ENCODE measurements around the gene FBXW5.

DNA sequence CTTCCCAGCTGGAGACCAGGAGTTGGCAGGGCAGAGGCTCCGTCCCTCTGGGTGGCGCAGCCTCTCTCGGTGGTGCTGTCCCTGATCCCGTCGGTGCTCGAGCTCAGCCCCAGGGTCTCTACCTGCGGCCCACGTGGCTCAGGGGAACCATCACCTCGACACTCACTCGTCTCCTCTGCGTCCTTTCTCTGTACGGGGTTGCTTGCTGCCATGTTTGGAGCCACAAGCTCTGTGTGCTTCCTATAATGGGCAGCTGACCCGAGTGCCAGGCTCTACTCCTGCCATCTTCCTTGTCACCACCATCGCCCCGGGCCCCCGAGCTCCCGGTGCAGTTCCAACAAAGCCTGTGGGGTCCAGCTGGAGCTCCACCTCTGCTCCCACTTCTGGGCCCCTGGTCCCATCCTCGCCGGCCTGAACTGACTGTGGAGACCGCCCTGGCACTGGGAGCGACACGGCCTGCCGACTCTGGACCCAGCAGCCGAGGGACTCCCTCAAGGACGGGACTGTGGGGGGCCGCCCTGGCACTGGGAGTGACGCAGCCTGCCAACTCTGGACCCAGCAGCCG is 5.0 kb downstream of the FBXW5 start:
- TF ChIP-seq SP1 (IDR thresholded peaks at IDR 0.05; ENCODE audit: low read depth, low read length) = no peak
- TF ChIP-seq CHD2 (IDR thresholded peaks at IDR 0.05; ENCODE audit: borderline replicate concordance, low read depth, low read length) = no peak
- TF ChIP-seq POLR2A (IDR thresholded peaks at IDR 0.05; ENCODE audit: low read depth, low read length) = no peak; the same call in 1 of the 2 replicates
- TF ChIP-seq, protein P1, sequence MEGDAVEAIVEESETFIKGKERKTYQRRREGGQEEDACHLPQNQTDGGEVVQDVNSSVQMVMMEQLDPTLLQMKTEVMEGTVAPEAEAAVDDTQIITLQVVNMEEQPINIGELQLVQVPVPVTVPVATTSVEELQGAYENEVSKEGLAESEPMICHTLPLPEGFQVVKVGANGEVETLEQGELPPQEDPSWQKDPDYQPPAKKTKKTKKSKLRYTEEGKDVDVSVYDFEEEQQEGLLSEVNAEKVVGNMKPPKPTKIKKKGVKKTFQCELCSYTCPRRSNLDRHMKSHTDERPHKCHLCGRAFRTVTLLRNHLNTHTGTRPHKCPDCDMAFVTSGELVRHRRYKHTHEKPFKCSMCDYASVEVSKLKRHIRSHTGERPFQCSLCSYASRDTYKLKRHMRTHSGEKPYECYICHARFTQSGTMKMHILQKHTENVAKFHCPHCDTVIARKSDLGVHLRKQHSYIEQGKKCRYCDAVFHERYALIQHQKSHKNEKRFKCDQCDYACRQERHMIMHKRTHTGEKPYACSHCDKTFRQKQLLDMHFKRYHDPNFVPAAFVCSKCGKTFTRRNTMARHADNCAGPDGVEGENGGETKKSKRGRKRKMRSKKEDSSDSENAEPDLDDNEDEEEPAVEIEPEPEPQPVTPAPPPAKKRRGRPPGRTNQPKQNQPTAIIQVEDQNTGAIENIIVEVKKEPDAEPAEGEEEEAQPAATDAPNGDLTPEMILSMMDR (IDR thresholded peaks at IDR 0.05 in 2 of 3, conservative IDR thresholded peaks at IDR 0.05 in 1 of 3; ENCODE audit: control insufficient read depth in 2 of 3, extremely low read depth in 1 of 3, insufficient read depth in 1 of 3, low read depth in 3 of 3, low read length in 3 of 3) = no peak
- TF ChIP-seq, protein P2, sequence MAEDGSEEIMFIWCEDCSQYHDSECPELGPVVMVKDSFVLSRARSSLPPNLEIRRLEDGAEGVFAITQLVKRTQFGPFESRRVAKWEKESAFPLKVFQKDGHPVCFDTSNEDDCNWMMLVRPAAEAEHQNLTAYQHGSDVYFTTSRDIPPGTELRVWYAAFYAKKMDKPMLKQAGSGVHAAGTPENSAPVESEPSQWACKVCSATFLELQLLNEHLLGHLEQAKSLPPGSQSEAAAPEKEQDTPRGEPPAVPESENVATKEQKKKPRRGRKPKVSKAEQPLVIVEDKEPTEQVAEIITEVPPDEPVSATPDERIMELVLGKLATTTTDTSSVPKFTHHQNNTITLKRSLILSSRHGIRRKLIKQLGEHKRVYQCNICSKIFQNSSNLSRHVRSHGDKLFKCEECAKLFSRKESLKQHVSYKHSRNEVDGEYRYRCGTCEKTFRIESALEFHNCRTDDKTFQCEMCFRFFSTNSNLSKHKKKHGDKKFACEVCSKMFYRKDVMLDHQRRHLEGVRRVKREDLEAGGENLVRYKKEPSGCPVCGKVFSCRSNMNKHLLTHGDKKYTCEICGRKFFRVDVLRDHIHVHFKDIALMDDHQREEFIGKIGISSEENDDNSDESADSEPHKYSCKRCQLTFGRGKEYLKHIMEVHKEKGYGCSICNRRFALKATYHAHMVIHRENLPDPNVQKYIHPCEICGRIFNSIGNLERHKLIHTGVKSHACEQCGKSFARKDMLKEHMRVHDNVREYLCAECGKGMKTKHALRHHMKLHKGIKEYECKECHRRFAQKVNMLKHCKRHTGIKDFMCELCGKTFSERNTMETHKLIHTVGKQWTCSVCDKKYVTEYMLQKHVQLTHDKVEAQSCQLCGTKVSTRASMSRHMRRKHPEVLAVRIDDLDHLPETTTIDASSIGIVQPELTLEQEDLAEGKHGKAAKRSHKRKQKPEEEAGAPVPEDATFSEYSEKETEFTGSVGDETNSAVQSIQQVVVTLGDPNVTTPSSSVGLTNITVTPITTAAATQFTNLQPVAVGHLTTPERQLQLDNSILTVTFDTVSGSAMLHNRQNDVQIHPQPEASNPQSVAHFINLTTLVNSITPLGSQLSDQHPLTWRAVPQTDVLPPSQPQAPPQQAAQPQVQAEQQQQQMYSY (CRISPR knock-in tag; IDR thresholded peaks at IDR 0.05) = no peak
- TF ChIP-seq SMAD1 (IDR thresholded peaks at IDR 0.05; ENCODE audit: low read depth, partially characterized antibody) = no peak
- TF ChIP-seq EZH2 (IDR thresholded peaks at IDR 0.05; ENCODE audit: borderline replicate concordance, control insufficient read depth, low read depth, low read length) = no peak
- TF ChIP-seq, protein P3, sequence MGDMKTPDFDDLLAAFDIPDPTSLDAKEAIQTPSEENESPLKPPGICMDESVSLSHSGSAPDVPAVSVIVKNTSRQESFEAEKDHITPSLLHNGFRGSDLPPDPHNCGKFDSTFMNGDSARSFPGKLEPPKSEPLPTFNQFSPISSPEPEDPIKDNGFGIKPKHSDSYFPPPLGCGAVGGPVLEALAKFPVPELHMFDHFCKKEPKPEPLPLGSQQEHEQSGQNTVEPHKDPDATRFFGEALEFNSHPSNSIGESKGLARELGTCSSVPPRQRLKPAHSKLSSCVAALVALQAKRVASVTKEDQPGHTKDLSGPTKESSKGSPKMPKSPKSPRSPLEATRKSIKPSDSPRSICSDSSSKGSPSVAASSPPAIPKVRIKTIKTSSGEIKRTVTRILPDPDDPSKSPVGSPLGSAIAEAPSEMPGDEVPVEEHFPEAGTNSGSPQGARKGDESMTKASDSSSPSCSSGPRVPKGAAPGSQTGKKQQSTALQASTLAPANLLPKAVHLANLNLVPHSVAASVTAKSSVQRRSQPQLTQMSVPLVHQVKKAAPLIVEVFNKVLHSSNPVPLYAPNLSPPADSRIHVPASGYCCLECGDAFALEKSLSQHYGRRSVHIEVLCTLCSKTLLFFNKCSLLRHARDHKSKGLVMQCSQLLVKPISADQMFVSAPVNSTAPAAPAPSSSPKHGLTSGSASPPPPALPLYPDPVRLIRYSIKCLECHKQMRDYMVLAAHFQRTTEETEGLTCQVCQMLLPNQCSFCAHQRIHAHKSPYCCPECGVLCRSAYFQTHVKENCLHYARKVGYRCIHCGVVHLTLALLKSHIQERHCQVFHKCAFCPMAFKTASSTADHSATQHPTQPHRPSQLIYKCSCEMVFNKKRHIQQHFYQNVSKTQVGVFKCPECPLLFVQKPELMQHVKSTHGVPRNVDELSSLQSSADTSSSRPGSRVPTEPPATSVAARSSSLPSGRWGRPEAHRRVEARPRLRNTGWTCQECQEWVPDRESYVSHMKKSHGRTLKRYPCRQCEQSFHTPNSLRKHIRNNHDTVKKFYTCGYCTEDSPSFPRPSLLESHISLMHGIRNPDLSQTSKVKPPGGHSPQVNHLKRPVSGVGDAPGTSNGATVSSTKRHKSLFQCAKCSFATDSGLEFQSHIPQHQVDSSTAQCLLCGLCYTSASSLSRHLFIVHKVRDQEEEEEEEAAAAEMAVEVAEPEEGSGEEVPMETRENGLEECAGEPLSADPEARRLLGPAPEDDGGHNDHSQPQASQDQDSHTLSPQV (IDR thresholded peaks at IDR 0.05) = no peak
